Activated CD4-positive, alpha-beta T cell treated with anti-CD3 and anti-CD28 coated beads for 36 hours (primary cell): ENCODE results near the gene RBMS2. TPM values are rescaled to one million over a fixed set of nuclear protein-coding genes. Genes with fewer than 3 reads are reported as not detected.

Experiments used
- ATAC-seq: fragments of 200-7000 bp; cut with Tn5 transposase; one replicate; pipeline ENCODE4 v1.10.0; 2021; ENCODE audit warnings: mild to moderate bottlenecking, moderate library complexity
- CTCF ChIA-PET: fragments of 350-600 bp; sonication (Branson Sonifier 250); formaldehyde crosslinking; loops from one replicate; lab custom pipeline; 2021; ENCODE audit warnings: antibody characterized with exemption; lab: Charles Lee
- POLR2A ChIA-PET: fragments of 350-600 bp; sonication (Branson Sonifier 250); formaldehyde crosslinking; loops from one replicate; lab custom pipeline; 2021; ENCODE audit warnings: antibody characterized with exemption, inconsistent platforms; lab: Charles Lee
- DNase-seq: peaks from one replicate; pipeline ENCODE4 v3.0.0-alpha.2; 2020
- H3K27ac Mint-ChIP-seq: one replicate; pipeline ENCODE4 v1.8.0; 2021; ENCODE audit warnings: mixed read lengths
- H3K27me3 Mint-ChIP-seq: one replicate; pipeline ENCODE4 v1.8.0; 2021; ENCODE audit warnings: mixed read lengths
- H3K36me3 Mint-ChIP-seq: one replicate; pipeline ENCODE4 v1.8.0; 2021; ENCODE audit warnings: low read depth, mixed read lengths
- H3K4me1 Mint-ChIP-seq: one replicate; pipeline ENCODE4 v1.8.0; 2021; ENCODE audit warnings: mixed read lengths
- H3K4me3 Mint-ChIP-seq: one replicate; pipeline ENCODE4 v1.8.0; 2021; ENCODE audit warnings: mild to moderate bottlenecking, moderate library complexity, mixed read lengths
- H3K9me3 Mint-ChIP-seq: one replicate; pipeline ENCODE4 v1.8.0; 2021; ENCODE audit warnings: low read depth, mixed read lengths
- intact Hi-C, 2 experiments: fragments of 100-400 bp; cut with DNase I in 1 of 2; cut with micrococcal nuclease in 1 of 2; formaldehyde crosslinking; loops; one replicate each; pipeline versions ENCODE4 v1.14.2 to v1.15.1; 2022 to 2024; cut with DNase I, micrococcal nuclease
- total RNA-seq, 2 experiments: library from RNA; stranded (reverse); gene quantifications; one replicate each; pipeline ENCODE4 v1.2.3, GENCODE V29; 2021

Gene RBMS2
- total RNA-seq, 2 experiments from 2014 or later: 5.0 to 7.0 TPM

DNA sequence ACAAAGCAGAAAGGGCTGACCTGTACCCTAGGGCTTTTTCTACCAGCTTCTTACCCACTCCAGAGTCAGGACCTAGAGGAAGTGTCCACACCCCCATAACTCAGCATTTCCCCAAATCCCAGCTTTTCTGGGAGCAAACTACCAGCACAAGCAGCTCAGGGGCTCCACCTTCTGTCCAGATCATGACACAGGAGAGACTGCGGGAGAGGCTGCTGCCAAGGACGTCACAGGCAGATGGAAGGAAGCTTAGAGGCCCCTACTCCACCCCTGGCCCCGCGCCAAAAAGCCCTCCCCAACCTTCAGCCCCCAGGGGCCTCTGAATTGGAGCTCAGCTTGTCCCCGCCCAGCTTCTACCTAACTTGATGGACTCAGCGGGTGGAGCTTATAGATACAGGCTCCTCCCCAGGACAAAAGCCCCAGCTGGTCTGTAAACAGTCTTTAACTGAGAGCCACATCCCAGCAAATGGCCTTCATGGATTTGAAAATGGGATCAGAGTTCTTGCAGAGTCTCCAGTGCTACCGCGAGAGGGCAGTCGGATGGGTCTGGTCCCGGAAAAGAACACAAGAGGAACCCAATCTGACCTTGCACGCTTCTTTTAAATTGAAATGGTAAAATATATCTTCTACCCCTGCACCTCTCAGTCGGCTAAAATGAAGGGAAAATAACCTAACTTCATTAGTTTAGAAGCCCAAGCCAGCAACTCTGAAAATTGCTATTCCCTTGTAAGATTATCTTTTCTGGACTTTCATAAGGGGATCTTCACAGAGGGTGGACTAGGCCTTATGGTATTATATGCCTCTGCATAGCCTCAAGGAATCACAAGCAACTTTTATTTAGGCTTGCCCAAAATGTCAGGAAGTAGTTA lies 115.3 kb downstream of the RBMS2 start:
- peak overlapping the region; percentile 87 for H3K4me3 Mint-ChIP-seq
- intact Hi-C loops: loop anchor here (1.0 to 10.0 kb wide), 18 partner anchors 9 to 1118 kb away; partner anchors contain the start of genes NACA (in 2 of the 2), PTGES3 (in 2 of the 2), CDK4 (in 1 of the 2) and DDIT3 (in 1 of the 2)
- CTCF ChIA-PET: interaction anchor here (0.7 to 3.1 kb wide), 36 partner anchors 8 to 697 kb away, joined by 3 to 33 read pairs (median 4); partner anchors contain the start of genes ATP5F1B, NACA, PTGES3 and RBMS2

DNA sequence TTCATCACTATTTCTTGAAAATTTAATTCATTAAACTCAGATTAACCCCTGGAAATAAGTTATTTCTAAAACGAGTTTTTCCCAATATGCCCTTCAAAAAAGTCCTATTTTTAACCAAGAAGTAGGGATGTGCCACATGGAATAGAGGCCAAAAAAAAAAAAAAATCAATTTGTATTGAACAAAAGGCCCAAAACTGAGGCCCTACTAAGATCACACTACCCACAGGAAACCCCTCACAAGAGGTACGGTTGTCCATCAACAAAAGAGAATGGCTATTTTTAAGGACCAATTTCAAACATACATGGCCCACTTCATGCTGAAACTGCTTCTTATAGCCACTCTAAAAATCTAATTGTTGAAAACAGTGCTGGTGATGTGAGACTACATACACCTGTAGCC lies 116.0 kb downstream of the RBMS2 start:
- Mint-ChIP-seq H3K36me3 (peaks cover 45% of the 10 kb centered on the region), H3K9me3 (no peaks in the 10 kb centered on the region), H3K4me1 (peaks cover 60% of the 10 kb centered on the region), H3K4me3 (no peak overlapping the region), H3K27ac (peak overlapping the region; percentile 92), H3K27me3 (no peaks in the 10 kb centered on the region)
- POLR2A ChIA-PET: no interaction called here
- no peak for DNase-seq
- ATAC-seq: no peak
- intact Hi-C loops: loop anchor here (2.0 to 10.0 kb wide), 12 partner anchors 51 to 1117 kb away; partner anchors contain the start of genes CDK4 (in 1 of the 2), DDIT3 (in 1 of the 2), MARCHF9 (in 1 of the 2) and MBD6 (in 1 of the 2)
- CTCF ChIA-PET: interaction anchor here (1.1 to 1.4 kb wide), 2 partner anchors 8 to 49 kb away, joined by 3 to 4 read pairs; no protein-coding TSS in a partner anchor

More for the DNA sequence above, 115.3 kb downstream of the RBMS2 start:
- no peaks in the 10 kb centered on the region for H3K27me3 Mint-ChIP-seq
- no peaks in the 10 kb centered on the region for H3K9me3 Mint-ChIP-seq
- H3K36me3 Mint-ChIP-seq: peaks cover 37% of the 10 kb centered on the region
- peak; percentile 73 for ATAC-seq
- peak; percentile 98 for DNase-seq
- H3K4me1 Mint-ChIP-seq: peaks cover 60% of the 10 kb centered on the region
- POLR2A ChIA-PET: interaction anchor here (0.5 to 2.2 kb wide), 15 partner anchors 8 to 819 kb away, joined by 3 to 19 read pairs (median 7); partner anchors contain the start of genes ATP5F1B, NACA, ORMDL2 and PTGES3
- H3K27ac Mint-ChIP-seq: peak overlapping the region; percentile 92

DNA sequence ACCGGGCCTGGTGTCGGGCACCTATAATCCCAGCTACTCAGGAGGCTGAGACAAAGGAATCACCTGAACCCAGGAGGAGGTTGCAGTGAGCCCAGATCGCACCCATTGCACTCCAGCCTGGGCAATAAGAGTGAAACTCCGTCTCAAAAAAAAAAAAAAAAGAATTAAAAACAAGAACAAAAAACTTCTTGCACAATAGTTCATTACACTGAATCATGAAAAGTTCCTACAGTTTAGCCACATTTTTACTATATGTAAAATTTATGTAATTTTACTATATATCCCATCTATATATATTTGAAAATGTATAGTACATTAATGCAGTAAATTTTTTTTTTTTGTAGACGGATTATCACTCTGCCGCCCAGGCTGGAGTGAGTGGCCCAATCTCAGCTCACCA lies 119.6 kb downstream of the RBMS2 start:
- ATAC-seq: no peak
- peaks cover 54% of the 10 kb centered on the region for H3K4me1 Mint-ChIP-seq
- H3K27me3 Mint-ChIP-seq: no peaks in the 10 kb centered on the region
- H3K9me3 Mint-ChIP-seq: no peaks in the 10 kb centered on the region
- no peak for DNase-seq
- no peak overlapping the region for H3K27ac Mint-ChIP-seq
- POLR2A ChIA-PET: no interaction called here
- CTCF ChIA-PET: no interaction called here
- intact Hi-C loops: no loop called here
- H3K36me3 Mint-ChIP-seq: peaks cover 74% of the 10 kb centered on the region
- no peak overlapping the region for H3K4me3 Mint-ChIP-seq

DNA sequence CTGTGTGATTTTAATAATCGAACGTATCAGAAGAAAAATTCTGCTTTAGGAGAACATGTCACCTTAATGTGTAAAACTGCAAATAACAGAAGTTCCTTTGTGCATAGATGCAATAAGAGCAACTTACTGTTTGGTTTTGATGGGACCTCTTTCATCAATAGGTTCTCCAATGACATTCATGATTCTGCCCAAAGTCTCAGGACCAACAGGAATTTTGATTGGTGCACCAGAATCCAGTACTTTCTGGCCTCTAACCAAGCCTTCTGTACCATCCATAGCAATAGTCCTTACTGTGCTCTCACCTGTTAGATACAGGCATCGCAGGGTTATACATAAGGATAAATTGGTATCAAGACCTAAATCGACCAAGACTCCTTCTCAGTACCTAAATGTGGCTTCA lies 123.0 kb downstream of the RBMS2 start:
- H3K9me3 Mint-ChIP-seq: no peaks in the 10 kb centered on the region
- H3K4me1 Mint-ChIP-seq: peaks cover 34% of the 10 kb centered on the region
- ChIA-PET CTCF (interaction anchor here (0.7 to 5.7 kb wide), 2 partner anchors 9 to 46 kb away, joined by 3 to 33 read pairs; no protein-coding TSS in a partner anchor), POLR2A (interaction anchor here (2.0 kb wide), 1 partner anchor 9 kb away, joined by 17 read pairs; no protein-coding TSS in a partner anchor)
- no peak for ATAC-seq
- intact Hi-C loops: loop anchor here (1.0 to 5.0 kb wide), 3 partner anchors 14 to 527 kb away; partner anchors contain the start of genes PRIM1 (in 1 of the 2), RPL41 (in 1 of the 2) and ZC3H10 (in 1 of the 2)
- peaks cover 52% of the 10 kb centered on the region for H3K36me3 Mint-ChIP-seq
- H3K4me3 Mint-ChIP-seq: peak overlapping the region; percentile 95
- H3K27me3 Mint-ChIP-seq: no peaks in the 10 kb centered on the region
- no peak for DNase-seq
- peak overlapping the region; percentile 95 for H3K27ac Mint-ChIP-seq

- intact Hi-C loops: loop anchor here (1.0 to 5.0 kb wide), 3 partner anchors 14 to 528 kb away; partner anchors contain the start of genes PRIM1 (in 1 of the 2), RPL41 (in 1 of the 2) and ZC3H10 (in 1 of the 2)
- Mint-ChIP-seq H3K4me3 (peak overlapping the region; percentile 95), H3K27ac (peak overlapping the region; percentile 95), H3K9me3 (no peaks in the 10 kb centered on the region), H3K4me1 (peaks cover 30% of the 10 kb centered on the region), H3K36me3 (peaks cover 46% of the 10 kb centered on the region), H3K27me3 (no peaks in the 10 kb centered on the region)
- CTCF ChIA-PET: interaction anchor here (1.0 to 5.7 kb wide), 2 partner anchors 9 to 17 kb away, joined by 3 to 33 read pairs; no protein-coding TSS in a partner anchor
- POLR2A ChIA-PET: interaction anchor here (0.6 to 2.0 kb wide), 3 partner anchors 9 to 80 kb away, joined by 3 to 17 read pairs (median 3); partner anchors contain the start of gene NACA
- DNase-seq (peak; percentile 27), ATAC-seq (no peak)
These were observed 123.6 kb downstream of the RBMS2 start for GRCh38 chr12:56645201-56645716.

Other genes starting within 250 kb of the RBMS2 start
- gene CS, start 221.5 kb upstream of the RBMS2 start, total RNA-seq: 100 to 1,000 TPM; 197 to 293 TPM
- gene CNPY2, start 205.8 kb upstream of the RBMS2 start, total RNA-seq: 10 to 100 TPM; 77.4 to 82.6 TPM
- 10 to 100 TPM; 54.6 to 62.5 TPM for gene PAN2, start 187.8 kb upstream of the RBMS2 start, total RNA-seq
- 10 to 100 TPM; 18.5 to 21.6 TPM for gene IL23A, start 182.9 kb upstream of the RBMS2 start, total RNA-seq
- 100 to 1,000 TPM; 116 to 124 TPM for gene STAT2, start 161.7 kb upstream of the RBMS2 start, total RNA-seq
- not detected for gene APOF, start 159.0 kb upstream of the RBMS2 start, total RNA-seq
- gene TIMELESS, start 72.4 kb upstream of the RBMS2 start, total RNA-seq: 10 to 100 TPM; 46.3 to 47.3 TPM
- not detected for gene MIP, start 67.2 kb upstream of the RBMS2 start, total RNA-seq
- 1 to 10 TPM; 3.1 TPM for gene SPRYD4, start 53.2 kb upstream of the RBMS2 start, total RNA-seq
- 1 to 10 TPM; 8.7 TPM for gene GLS2, start 33.7 kb upstream of the RBMS2 start, total RNA-seq
- gene BAZ2A, start 108.5 kb downstream of the RBMS2 start, total RNA-seq: 100 to 1,000 TPM in 1 of 2 experiments, 10 to 100 TPM in 1; 79.4 to 129 TPM
- 100 to 1,000 TPM; 756 to 818 TPM for gene ATP5F1B, start 124.2 kb downstream of the RBMS2 start, total RNA-seq
- 100 to 1,000 TPM; 284 to 386 TPM for gene PTGES3, start 166.5 kb downstream of the RBMS2 start, total RNA-seq
- 1,000 to 10,000 TPM; 1,215 to 1,231 TPM for gene NACA, start 203.5 kb downstream of the RBMS2 start, total RNA-seq
- 10 to 100 TPM; 81.3 to 83.7 TPM for gene PRIM1, start 230.5 kb downstream of the RBMS2 start, total RNA-seq
- gene HSD17B6, start 241.5 kb downstream of the RBMS2 start, total RNA-seq: 1 to 10 TPM; 2.6 to 5.1 TPM